ENCODE results near the gene GALNT18. TPM values are rescaled to one million over a fixed set of nuclear protein-coding genes. Genes with fewer than 3 reads are reported as not detected.

The GALNT18 gene
- total and polyA plus RNA-seq, 8 donors = 2.0 to 8.9 (median 4.7) TPM

DNA sequence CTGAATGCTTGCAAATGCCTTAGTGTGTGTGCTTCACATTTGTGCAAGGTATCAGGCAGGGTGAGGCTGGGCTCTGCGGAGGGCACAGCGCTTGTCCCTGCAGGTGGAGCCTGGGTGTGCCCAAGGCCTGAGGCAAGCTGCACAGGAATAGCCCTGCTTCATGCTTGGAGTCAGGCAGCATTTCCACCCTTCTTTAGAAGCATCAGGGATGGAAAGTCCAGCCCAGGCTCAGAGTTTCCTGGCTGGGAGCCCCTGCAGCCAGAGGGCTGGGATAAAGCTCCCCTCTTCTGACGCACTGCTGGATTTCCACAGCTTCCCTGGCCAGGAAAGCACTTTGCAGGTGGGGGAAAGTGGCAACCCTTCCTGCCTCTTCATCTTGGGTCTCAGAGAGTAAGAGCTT lies 63.4 kb downstream of the GALNT18 start:
- no peaks in the 10 kb centered on the region for H3K36me3 ChIP-seq
- ATAC-seq (peak in 2 of 4 donors; percentile 34 to 56), DNase-seq (no peak), FAIRE-seq (no peak)
- 88 to 95% methylated on average over 3 of the region's 3 CpGs for WGBS, 2 donors
- no peak for TF ChIP-seq CTCF (IDR thresholded peaks at IDR 0.05)
- no peak overlapping the region for H3K4me3 ChIP-seq
- intact Hi-C loops (cut with DNase I) = no loop called here
- no peaks in the 10 kb centered on the region for H3K4me1 ChIP-seq
- no peaks in the 10 kb centered on the region for H3K27me3 ChIP-seq
- H3K9me3 ChIP-seq = no peaks in the 10 kb centered on the region
- peak overlapping the region in 3 of 4 donors; percentile 1 to 26 (median 4) for H3K27ac ChIP-seq

GRCh38 chr11:11555208-11555607 lies 66.6 kb downstream of the GALNT18 start:
- H3K4me1 ChIP-seq = no peaks in the 10 kb centered on the region
- no peak for FAIRE-seq
- intact Hi-C loops (cut with DNase I) = no loop called here
- peak in 3 of 4 donors; percentile 36 to 83 (median 81) for ATAC-seq
- 51 to 53% methylated on average over 6 of the region's 6 CpGs for WGBS, 2 donors
- no peaks in the 10 kb centered on the region for H3K36me3 ChIP-seq
- H3K27me3 ChIP-seq = no peaks in the 10 kb centered on the region
- no peak overlapping the region for H3K4me3 ChIP-seq
- peak in 4 of 6 donors; percentile 24 to 65 (median 48) for DNase-seq
- H3K9me3 ChIP-seq = no peaks in the 10 kb centered on the region
- no peak for TF ChIP-seq CTCF (IDR thresholded peaks at IDR 0.05)
- H3K27ac ChIP-seq = no peak overlapping the region

GRCh38 chr11:11553573-11553972 lies 68.2 kb downstream of the GALNT18 start:
- Histone ChIP-seq H3K27me3 (no peaks in the 10 kb centered on the region), H3K27ac (no peak overlapping the region), H3K9me3 (no peaks in the 10 kb centered on the region), H3K4me3 (no peak overlapping the region), H3K4me1 (no peaks in the 10 kb centered on the region), H3K36me3 (no peaks in the 10 kb centered on the region)
- no peak for TF ChIP-seq CTCF (IDR thresholded peaks at IDR 0.05)
- DNase-seq (peak in 1 of 6 donors; percentile 33), FAIRE-seq (no peak), ATAC-seq (peak in 3 of 4 donors; percentile 25 to 62 (median 30))
- 47% methylated on average over 10 of the region's 10 CpGs for WGBS, 2 donors
- intact Hi-C loops (cut with DNase I) = no loop called here

GRCh38 chr11:11552529-11553087 lies 69.2 kb downstream of the GALNT18 start:
- ATAC-seq = peak in 2 of 4 donors; percentile 46 to 74
- no peak for DNase-seq
- H3K27me3 ChIP-seq = no peaks in the 10 kb centered on the region
- H3K4me3 ChIP-seq = no peak overlapping the region
- H3K4me1 ChIP-seq = no peaks in the 10 kb centered on the region
- H3K36me3 ChIP-seq = no peaks in the 10 kb centered on the region
- H3K9me3 ChIP-seq = no peaks in the 10 kb centered on the region
- peak overlapping the region in 1 of 4 donors; percentile 38 for H3K27ac ChIP-seq
- intact Hi-C loops (cut with DNase I) = no loop called here
- no peak for FAIRE-seq
- no peak for TF ChIP-seq CTCF (IDR thresholded peaks at IDR 0.05)

GRCh38 chr11:11550534-11550933 lies 71.3 kb downstream of the GALNT18 start:
- H3K4me1 ChIP-seq = no peaks in the 10 kb centered on the region
- no peak for TF ChIP-seq CTCF (IDR thresholded peaks at IDR 0.05)
- H3K27ac ChIP-seq = no peak overlapping the region
- ATAC-seq (no peak), FAIRE-seq (no peak), DNase-seq (no peak)
- no peaks in the 10 kb centered on the region for H3K36me3 ChIP-seq
- 85 to 91% methylated on average over 6 of the region's 6 CpGs for WGBS, 2 donors
- intact Hi-C loops (cut with DNase I) = no loop called here
- no peaks in the 10 kb centered on the region for H3K9me3 ChIP-seq
- H3K4me3 ChIP-seq = no peak overlapping the region
- H3K27me3 ChIP-seq = no peaks in the 10 kb centered on the region

Measured in pancreas (tissue), 10 donors.